ENCODE results near the gene RAB11FIP3.
"Not testable (repeated sequence)": the region's sequence is repeated elsewhere in the genome, so short reads cannot be mapped to it uniquely, and the experiment has no call there.

RAB11FIP3 gene

DNA sequence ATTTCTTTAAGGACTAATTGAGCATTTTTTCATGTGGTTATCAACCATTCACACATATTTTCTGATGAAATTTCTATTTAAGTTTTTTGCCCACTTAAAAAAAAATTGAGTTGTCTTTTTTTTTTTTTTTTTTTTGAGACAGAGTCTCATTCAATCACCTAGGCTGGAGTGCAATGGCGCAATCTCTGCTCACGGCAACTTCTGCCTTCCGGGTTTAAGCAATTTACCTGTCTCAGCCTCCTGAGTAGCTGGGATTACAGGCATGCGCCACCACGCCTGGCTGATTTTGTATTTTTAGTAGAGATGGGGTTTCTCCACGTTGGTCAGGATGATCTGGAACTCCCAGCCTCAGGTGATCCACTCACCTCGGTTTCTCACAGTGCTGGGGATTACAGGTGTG lies 34.3 kb downstream of the RAB11FIP3 start:
- no peaks in the 10 kb centered on the region for H3K27me3 ChIP-seq (ENCODE audit: control insufficient read depth, insufficient read depth, low read length)
- no peak overlapping the region for H3K9ac ChIP-seq (ENCODE audit: low read depth, low read length)
- H3K4me2 ChIP-seq (ENCODE audit: low read length), result no peak overlapping the region
- no peaks in the 10 kb centered on the region for H3K9me3 ChIP-seq (replicated peaks; ENCODE audit: low read length)
- peaks cover 18% of the 10 kb centered on the region for H3K4me1 ChIP-seq (ENCODE audit: control insufficient read depth, insufficient read depth, low read length)
- H3K36me3 ChIP-seq (ENCODE audit: insufficient read depth, low read length), result peaks cover 31% of the 10 kb centered on the region
- H3K4me3 ChIP-seq (ENCODE audit: low read length), result no peak overlapping the region

DNA sequence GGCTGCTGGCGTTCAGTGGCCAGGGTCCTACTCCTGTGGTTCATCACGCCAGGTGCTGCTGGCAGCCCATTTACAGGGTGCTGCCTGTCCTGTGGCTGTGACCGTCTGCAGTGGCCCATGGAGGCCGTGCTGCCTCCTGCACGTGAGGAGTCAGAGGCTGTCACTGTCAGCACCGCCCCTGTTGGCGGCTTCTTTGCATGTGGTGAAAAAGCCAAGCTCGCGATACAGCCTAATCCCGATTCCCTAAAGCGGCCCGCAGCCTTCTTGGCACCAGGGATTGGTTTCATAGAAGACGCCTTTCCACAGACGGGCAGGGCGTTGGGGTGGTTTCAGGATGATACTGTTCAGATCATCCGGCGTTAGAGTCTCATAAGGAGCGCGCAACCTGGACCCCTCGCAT lies 35.3 kb downstream of the RAB11FIP3 start:
- no peak overlapping the region for H3K9ac ChIP-seq (ENCODE audit: low read depth, low read length)
- H3K9me3 ChIP-seq (replicated peaks; ENCODE audit: low read length), result no peaks in the 10 kb centered on the region
- peaks cover 28% of the 10 kb centered on the region for H3K36me3 ChIP-seq (ENCODE audit: insufficient read depth, low read length)
- H3K4me2 ChIP-seq (ENCODE audit: low read length), result no peak overlapping the region
- H3K27me3 ChIP-seq (ENCODE audit: control insufficient read depth, insufficient read depth, low read length), result no peaks in the 10 kb centered on the region
- peaks cover 18% of the 10 kb centered on the region for H3K4me1 ChIP-seq (ENCODE audit: control insufficient read depth, insufficient read depth, low read length)
- H3K4me3 ChIP-seq (ENCODE audit: low read length), result no peak overlapping the region

DNA sequence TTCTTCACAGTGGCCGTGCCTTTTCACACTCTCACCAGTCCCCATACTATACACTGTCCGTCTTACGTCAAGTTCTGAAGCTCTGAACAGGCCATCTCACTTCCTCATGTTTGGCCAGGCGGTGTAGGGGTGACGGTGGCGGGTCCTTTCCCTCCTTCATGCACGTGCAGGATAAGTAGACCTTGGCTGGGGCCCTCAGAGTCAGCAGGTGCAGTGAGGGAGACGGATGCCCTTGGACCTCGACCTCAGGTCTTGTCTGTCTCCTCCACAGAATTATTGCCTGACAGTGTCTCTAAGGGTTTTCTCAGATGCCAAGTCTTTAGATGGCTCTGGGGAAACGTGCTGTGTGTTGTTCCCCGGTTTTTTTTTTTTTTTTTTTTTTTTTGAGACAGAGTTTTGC lies 37.6 kb downstream of the RAB11FIP3 start:
- no peak overlapping the region for H3K4me3 ChIP-seq (ENCODE audit: low read length)
- peaks cover 28% of the 10 kb centered on the region for H3K36me3 ChIP-seq (ENCODE audit: insufficient read depth, low read length)
- no peaks in the 10 kb centered on the region for H3K9me3 ChIP-seq (replicated peaks; ENCODE audit: low read length)
- no peaks in the 10 kb centered on the region for H3K27me3 ChIP-seq (ENCODE audit: control insufficient read depth, insufficient read depth, low read length)
- H3K9ac ChIP-seq (ENCODE audit: low read depth, low read length), result no peak overlapping the region
- H3K4me1 ChIP-seq (ENCODE audit: control insufficient read depth, insufficient read depth, low read length), result peaks cover 6% of the 10 kb centered on the region
- H3K4me2 ChIP-seq (ENCODE audit: low read length), result no peak overlapping the region

DNA sequence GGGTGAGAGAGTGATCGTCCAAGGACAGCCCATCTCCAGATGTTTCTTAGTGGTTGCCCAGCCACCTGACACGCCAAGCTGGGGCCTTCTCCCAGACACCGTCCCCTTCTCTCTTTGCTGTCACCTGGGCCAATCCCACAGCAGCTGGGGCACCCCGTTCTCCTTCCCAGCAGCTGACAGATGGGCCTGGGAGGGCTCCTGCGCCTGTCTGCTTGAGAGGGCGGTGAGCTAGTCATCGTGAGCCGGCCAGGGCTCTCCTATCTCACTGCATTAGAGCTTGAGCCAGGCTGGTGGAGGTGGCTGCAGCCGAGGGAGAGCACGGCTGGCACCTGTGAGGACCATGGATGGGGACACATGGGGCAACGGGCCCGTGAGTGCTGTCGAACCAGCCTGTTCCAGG lies 41.2 kb downstream of the RAB11FIP3 start:
- Histone ChIP-seq H3K27me3 (ENCODE audit: control insufficient read depth, insufficient read depth, low read length) (no peaks in the 10 kb centered on the region), H3K4me2 (ENCODE audit: low read length) (no peak overlapping the region), H3K36me3 (ENCODE audit: insufficient read depth, low read length) (peaks cover 23% of the 10 kb centered on the region), H3K9ac (ENCODE audit: low read depth, low read length) (no peak overlapping the region), H3K4me3 (ENCODE audit: low read length) (no peak overlapping the region), H3K9me3 (replicated peaks; ENCODE audit: low read length) (no peaks in the 10 kb centered on the region), H3K4me1 (ENCODE audit: control insufficient read depth, insufficient read depth, low read length) (peaks cover 16% of the 10 kb centered on the region)

DNA sequence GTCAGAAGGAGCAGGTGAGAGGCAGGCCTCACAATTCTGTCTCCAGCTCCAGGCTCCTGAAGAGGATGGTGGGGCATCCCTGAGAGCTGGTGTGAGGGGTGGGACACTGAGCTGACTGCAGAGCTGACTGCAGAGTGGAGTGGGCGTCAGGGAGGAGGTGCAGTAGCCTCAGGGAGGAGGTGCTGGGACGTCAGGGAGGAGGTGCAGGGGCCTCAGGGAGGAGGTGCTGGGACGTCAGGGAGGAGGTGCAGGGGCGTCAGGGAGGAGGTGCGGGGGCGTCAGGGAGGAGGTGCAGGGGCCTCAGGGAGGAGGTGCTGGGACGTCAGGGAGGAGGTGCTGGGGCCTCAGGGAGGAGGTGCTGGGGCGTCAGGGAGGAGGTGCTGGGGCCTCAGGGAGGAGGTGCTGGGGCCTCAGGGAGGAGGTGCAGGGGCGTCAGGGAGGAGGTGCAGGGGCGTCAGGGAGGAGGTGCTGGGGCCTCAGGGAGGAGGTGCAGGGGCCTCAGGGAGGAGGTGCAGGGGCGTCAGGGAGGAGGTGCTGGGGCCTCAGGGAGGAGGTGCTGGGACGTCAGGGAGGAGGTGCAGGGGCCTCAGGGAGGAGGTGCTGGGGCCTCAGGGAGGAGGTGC lies 41.9 kb downstream of the RAB11FIP3 start:
- not testable (repeated sequence) for H3K9me3 ChIP-seq (replicated peaks; ENCODE audit: low read length); H3K9ac ChIP-seq (ENCODE audit: low read depth, low read length); H3K4me3 ChIP-seq (ENCODE audit: low read length); H3K27me3 ChIP-seq (ENCODE audit: control insufficient read depth, insufficient read depth, low read length); H3K4me2 ChIP-seq (ENCODE audit: low read length)
- Histone ChIP-seq H3K36me3 (ENCODE audit: insufficient read depth, low read length) (peaks cover 21% of the 10 kb centered on the region), H3K4me1 (ENCODE audit: control insufficient read depth, insufficient read depth, low read length) (peaks cover 23% of the 10 kb centered on the region)

DNA sequence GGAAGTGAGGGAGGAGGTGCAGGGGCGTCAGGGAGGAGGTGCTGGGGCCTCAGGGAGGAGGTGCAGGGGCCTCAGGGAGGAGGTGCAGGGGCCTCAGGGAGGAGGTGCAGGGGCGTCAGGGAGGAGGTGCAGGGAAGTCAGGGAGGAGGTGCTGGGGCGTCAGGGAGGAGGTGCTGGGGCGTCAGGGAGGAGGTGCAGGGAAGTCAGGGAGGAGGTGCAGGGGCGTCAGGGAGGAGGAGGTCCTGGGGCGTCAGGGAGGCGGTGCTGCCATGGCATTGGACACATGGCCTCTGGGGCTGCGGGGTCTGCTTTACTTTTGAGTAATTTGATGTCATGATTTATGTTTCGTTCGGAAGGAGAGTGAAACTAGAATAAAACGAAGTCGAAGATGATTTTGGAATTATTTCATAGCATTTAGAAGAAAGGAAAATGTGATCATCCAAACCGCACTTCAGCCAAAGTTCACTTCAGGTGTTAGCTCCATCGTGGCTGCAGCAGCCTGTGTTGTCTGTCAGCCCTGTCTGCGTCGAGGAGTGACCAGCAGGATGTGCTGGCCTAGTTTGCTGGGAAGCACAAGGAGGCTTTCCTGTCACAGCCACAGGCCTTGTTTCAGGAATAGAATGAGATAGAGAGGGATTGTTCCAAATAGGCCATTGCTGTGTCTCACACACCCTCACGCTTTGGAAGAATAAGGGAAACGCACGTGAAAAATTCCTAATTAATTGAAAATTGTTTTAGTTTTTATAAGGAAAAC lies 42.8 kb downstream of the RAB11FIP3 start:
- Histone ChIP-seq H3K27me3 (ENCODE audit: control insufficient read depth, insufficient read depth, low read length) (no peaks in the 10 kb centered on the region), H3K36me3 (ENCODE audit: insufficient read depth, low read length) (peaks cover 19% of the 10 kb centered on the region), H3K4me2 (ENCODE audit: low read length) (no peak overlapping the region), H3K4me1 (ENCODE audit: control insufficient read depth, insufficient read depth, low read length) (peaks cover 31% of the 10 kb centered on the region), H3K4me3 (ENCODE audit: low read length) (no peak overlapping the region), H3K9ac (ENCODE audit: low read depth, low read length) (no peak overlapping the region), H3K9me3 (replicated peaks; ENCODE audit: low read length) (no peaks in the 10 kb centered on the region)

DNA sequence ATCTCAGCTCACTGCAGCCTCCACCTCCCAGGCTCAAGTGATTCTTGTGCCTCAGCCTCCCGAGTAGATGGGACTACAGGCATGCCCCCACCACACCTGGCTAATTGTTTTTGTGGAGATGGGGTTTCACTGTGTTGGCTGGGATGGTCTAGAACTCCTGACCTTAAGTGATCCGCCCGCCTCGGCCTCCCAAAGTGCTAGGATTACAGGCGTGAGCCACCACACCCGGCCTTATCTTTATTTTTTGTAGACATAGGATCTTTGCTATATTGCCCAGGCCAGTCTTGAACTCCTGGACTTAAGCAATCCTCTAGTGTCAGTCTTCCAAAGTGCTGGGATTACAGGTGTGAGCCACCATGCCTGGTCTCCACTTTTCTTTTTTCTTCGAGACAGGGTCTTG lies 44.0 kb downstream of the RAB11FIP3 start:
- H3K4me2 ChIP-seq (ENCODE audit: low read length); H3K27me3 ChIP-seq (ENCODE audit: control insufficient read depth, insufficient read depth, low read length); H3K4me3 ChIP-seq (ENCODE audit: low read length); H3K9me3 ChIP-seq (replicated peaks; ENCODE audit: low read length); H3K9ac ChIP-seq (ENCODE audit: low read depth, low read length): not testable (repeated sequence)
- H3K4me1 ChIP-seq (ENCODE audit: control insufficient read depth, insufficient read depth, low read length), result peaks cover 36% of the 10 kb centered on the region
- H3K36me3 ChIP-seq (ENCODE audit: insufficient read depth, low read length), result peaks cover 17% of the 10 kb centered on the region

DNA sequence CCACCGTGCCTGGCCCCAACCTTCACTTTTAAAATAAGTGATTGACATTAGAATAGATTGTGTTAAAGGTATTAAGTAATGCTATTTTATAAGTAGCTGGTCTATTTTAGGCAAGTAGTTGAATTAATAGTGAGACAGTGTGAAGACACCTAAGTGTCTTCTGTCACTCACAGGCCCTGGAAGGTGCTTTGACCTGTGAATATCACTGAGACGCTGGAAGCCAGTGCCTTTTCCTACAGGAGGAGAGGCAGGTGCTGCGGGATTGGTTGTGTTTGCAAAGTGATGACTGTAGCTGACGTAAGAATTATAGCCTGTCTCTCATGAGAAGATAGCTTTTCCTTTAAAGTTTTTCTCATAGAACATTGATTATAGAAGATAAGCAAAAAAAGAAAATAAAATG lies 45.0 kb downstream of the RAB11FIP3 start:
- peaks cover 36% of the 10 kb centered on the region for H3K4me1 ChIP-seq (ENCODE audit: control insufficient read depth, insufficient read depth, low read length)
- no peak overlapping the region for H3K4me3 ChIP-seq (ENCODE audit: low read length)
- H3K9me3 ChIP-seq (replicated peaks; ENCODE audit: low read length), result no peaks in the 10 kb centered on the region

DNA sequence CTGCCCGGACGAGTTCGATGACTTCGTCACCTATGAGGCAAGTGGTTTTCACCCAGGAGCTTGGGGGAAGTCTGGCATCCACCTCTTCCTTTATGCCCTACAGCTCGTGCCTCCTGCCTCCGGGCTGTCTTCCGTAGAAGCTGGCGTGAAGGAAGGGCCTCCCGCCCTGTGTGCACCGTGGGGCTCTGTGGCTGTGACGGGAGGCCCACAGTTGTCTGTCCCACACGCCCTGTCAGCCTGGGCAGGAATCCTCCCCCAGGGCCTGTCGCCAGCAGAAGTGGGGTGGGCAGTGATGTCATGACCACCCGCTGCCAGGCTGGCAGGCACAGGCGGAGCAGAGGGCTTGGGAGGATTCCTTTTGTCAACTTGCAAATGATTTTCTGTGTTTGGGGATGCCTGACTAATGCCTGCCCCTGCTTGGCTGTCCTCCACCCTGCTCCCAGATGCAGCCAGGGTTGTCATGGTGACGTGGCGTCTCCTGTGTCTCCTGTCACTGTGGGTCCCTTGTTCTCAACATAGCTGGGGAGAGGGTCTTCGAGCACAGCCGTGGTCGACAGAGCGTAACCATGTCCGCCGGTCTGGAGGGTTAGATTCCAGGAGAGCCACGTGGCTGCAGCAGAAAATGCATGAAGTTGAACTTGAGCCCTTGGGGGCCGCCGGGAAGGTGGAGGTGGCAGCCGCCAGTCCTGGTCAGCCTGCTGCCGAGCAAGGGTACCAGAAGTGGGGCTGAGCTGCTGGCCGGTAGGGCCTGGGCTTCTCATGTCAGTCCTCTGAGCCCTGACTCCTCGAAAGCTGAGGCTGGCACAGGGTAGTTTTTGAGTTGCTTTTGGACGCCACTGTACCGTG lies 46.1 kb downstream of the RAB11FIP3 start:
- H3K9me3 ChIP-seq (replicated peaks; ENCODE audit: low read length), result no peaks in the 10 kb centered on the region
- H3K4me1 ChIP-seq (ENCODE audit: control insufficient read depth, insufficient read depth, low read length), result peaks cover 36% of the 10 kb centered on the region
- no peaks in the 10 kb centered on the region for H3K27me3 ChIP-seq (ENCODE audit: control insufficient read depth, insufficient read depth, low read length)
- peak overlapping the region; percentile 47 for H3K4me3 ChIP-seq (ENCODE audit: low read length)
- peak overlapping the region; percentile 74 for H3K4me2 ChIP-seq (ENCODE audit: low read length)
- H3K9ac ChIP-seq (ENCODE audit: low read depth, low read length), result peak overlapping the region; percentile 46
- H3K36me3 ChIP-seq (ENCODE audit: insufficient read depth, low read length), result peaks cover 26% of the 10 kb centered on the region

More for the DNA sequence above, 45.0 kb downstream of the RAB11FIP3 start:
- Histone ChIP-seq H3K27me3 (ENCODE audit: control insufficient read depth, insufficient read depth, low read length) (no peaks in the 10 kb centered on the region), H3K9ac (ENCODE audit: low read depth, low read length) (no peak overlapping the region), H3K4me2 (ENCODE audit: low read length) (no peak overlapping the region), H3K36me3 (ENCODE audit: insufficient read depth, low read length) (peaks cover 26% of the 10 kb centered on the region)

DNA sequence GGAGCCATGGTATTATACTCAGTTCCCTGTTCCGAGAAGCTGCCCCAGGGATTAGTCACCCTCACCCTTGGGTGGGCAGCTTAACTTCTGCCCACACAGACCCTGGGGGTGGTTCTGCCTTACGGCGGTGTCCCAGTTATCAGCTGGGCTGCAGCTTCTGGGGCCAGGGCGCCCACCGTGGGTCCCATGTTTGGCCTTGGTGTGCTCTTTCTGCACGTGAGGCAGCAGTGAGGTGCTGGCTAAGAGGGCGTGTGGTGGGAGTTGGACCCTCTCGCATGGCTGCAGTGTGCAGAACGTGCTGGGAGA lies 46.7 kb downstream of the RAB11FIP3 start:
- H3K9ac ChIP-seq (ENCODE audit: low read depth, low read length), result no peak overlapping the region
- H3K4me2 ChIP-seq (ENCODE audit: low read length), result peak overlapping the region; percentile 74
- H3K36me3 ChIP-seq (ENCODE audit: insufficient read depth, low read length), result peaks cover 26% of the 10 kb centered on the region
- peaks cover 32% of the 10 kb centered on the region for H3K4me1 ChIP-seq (ENCODE audit: control insufficient read depth, insufficient read depth, low read length)
- H3K27me3 ChIP-seq (ENCODE audit: control insufficient read depth, insufficient read depth, low read length), result no peaks in the 10 kb centered on the region
- H3K9me3 ChIP-seq (replicated peaks; ENCODE audit: low read length), result no peaks in the 10 kb centered on the region
- no peak overlapping the region for H3K4me3 ChIP-seq (ENCODE audit: low read length)

DNA sequence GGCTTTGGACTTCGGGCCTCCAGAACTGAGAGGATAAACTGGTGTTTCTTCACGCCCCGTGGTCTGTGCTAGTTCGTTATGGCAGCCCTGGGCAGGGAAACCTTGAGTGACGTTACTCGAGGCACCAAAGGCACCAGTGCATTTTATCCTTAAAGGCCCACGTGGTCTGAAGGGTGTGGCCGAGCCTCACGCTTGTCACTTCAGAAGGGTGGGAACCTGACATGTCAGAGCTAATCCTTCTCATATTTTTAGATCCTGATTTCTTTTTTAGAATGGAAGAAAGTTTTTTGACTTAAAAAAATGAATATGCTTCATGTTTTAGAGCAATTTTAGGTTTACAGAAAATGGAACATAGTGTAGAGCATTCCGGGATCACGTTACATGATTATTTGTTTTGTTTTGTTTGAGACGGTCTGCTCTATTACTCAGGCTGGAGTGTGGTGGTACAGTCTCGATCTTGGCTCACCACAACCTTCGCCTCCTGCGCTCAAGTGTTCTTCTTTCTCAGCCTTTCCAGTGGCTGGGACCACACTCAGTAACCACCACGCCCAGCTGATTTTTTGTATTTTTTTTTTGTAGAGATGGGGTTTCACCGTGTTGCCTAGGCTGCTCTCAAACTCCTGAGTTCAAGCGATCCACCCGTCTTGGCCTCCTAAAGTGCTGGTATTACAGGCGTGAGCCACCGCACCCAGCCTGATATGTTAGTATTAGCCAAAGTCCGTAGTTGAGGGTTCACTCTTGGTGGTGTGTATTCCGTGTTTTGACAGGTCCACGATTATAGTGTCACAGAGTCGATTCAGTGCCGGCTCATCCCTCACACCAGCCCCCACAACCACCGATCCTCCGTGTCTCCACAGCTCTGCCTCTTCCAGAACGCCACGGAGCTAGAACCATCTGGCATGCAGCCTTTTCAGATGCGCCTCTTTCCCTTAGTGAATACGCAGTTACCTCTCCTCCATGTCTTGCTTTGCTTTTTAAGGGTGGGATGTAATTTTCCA lies 47.9 kb downstream of the RAB11FIP3 start:
- no peaks in the 10 kb centered on the region for H3K27me3 ChIP-seq (ENCODE audit: control insufficient read depth, insufficient read depth, low read length)
- H3K9ac ChIP-seq (ENCODE audit: low read depth, low read length), result no peak overlapping the region

More for the DNA sequence above, 47.9 kb downstream of the RAB11FIP3 start:
- Histone ChIP-seq H3K9me3 (replicated peaks; ENCODE audit: low read length) (no peaks in the 10 kb centered on the region), H3K4me1 (ENCODE audit: control insufficient read depth, insufficient read depth, low read length) (peaks cover 31% of the 10 kb centered on the region), H3K4me3 (ENCODE audit: low read length) (no peak overlapping the region), H3K4me2 (ENCODE audit: low read length) (no peak overlapping the region), H3K36me3 (ENCODE audit: insufficient read depth, low read length) (peaks cover 24% of the 10 kb centered on the region)
